SK-N-SH treated with all-trans-retinoic acid at 6 μM for 48 hours (cell line): ENCODE data around the gene SLC1A4.

Experiments
- ARNTL ChIP-seq: fragments of 450-650 bp; formaldehyde crosslinking; IDR thresholded peaks from 2 replicates; pipeline ENCODE4 v1.5.0; 2020; ENCODE audit warnings: low read depth, mild to moderate bottlenecking, moderate library complexity, borderline replicate concordance
- BACH2 ChIP-seq: fragments of 250-450 bp; sonication (Bioruptor Pico); IDR thresholded peaks from 2 replicates; pipeline ENCODE4 v1.9.0; 2021; ENCODE audit warnings: mild to moderate bottlenecking, borderline replicate concordance
- CREB5 ChIP-seq: fragments of 250-450 bp; sonication (Bioruptor Pico); IDR thresholded peaks from 2 replicates; pipeline ENCODE4 v1.5.1; 2020; ENCODE audit warnings: low read depth, mild to moderate bottlenecking, moderate library complexity
- ESRRG ChIP-seq: fragments of 250-450 bp; sonication (Bioruptor Pico); IDR thresholded peaks from 2 replicates; pipeline ENCODE4 v1.6.1; 2021; ENCODE audit warnings: mild to moderate bottlenecking
- PATZ1 ChIP-seq: fragments of 250-450 bp; sonication (Bioruptor Pico); IDR thresholded peaks from 2 replicates; pipeline ENCODE4 v1.8.0; 2020; ENCODE audit warnings: mild to moderate bottlenecking, moderate library complexity, borderline replicate concordance
- POU6F1 ChIP-seq: fragments of 250-450 bp; sonication (Bioruptor Pico); IDR thresholded peaks from 2 replicates; pipeline ENCODE4 v1.8.0; 2021; ENCODE audit warnings: low read depth, mild to moderate bottlenecking, moderate library complexity, borderline replicate concordance
- PPARA ChIP-seq: fragments of 250-450 bp; sonication (Bioruptor Pico); IDR thresholded peaks from 2 replicates; pipeline ENCODE4 v1.5.0; 2020; ENCODE audit warnings: mild to moderate bottlenecking, borderline replicate concordance
- SNAI2 ChIP-seq: fragments of 250-450 bp; sonication (Bioruptor Pico); IDR thresholded peaks from 2 replicates; pipeline ENCODE4 v1.5.0; 2020; ENCODE audit warnings: mild to moderate bottlenecking, moderate library complexity
- TOX ChIP-seq: fragments of 250-450 bp; sonication (Bioruptor Pico); IDR thresholded peaks from 2 replicates; pipeline ENCODE4 v1.8.0; 2021; ENCODE audit warnings: mild to moderate bottlenecking, moderate library complexity, borderline replicate concordance
- TSHZ2 ChIP-seq: fragments of 250-450 bp; sonication (Bioruptor Pico); IDR thresholded peaks from 2 replicates; pipeline ENCODE4 v1.5.0; 2020; ENCODE audit warnings: mild to moderate bottlenecking, moderate library complexity
- ZFP3 ChIP-seq: fragments of 250-450 bp; sonication (Bioruptor Pico); IDR thresholded peaks from 2 replicates; pipeline ENCODE4 v1.5.0; 2020; ENCODE audit warnings: mild to moderate bottlenecking, moderate library complexity
- ZFP30 ChIP-seq: fragments of 450-650 bp; formaldehyde crosslinking; IDR thresholded peaks from 2 replicates; pipeline ENCODE4 v1.5.0; 2022; ENCODE audit warnings: mild to moderate bottlenecking, moderate library complexity
- ZNF565 ChIP-seq: fragments of 450-650 bp; formaldehyde crosslinking; conservative IDR thresholded peaks from 2 replicates; pipeline ENCODE4 v1.5.0; 2020; ENCODE audit warnings: low read depth, mild to moderate bottlenecking, moderate library complexity
- ZNF8 ChIP-seq: fragments of 450-650 bp; formaldehyde crosslinking; IDR thresholded peaks from 2 replicates; pipeline ENCODE4 v1.5.0; 2020; ENCODE audit warnings: mild to moderate bottlenecking, moderate library complexity

GRCh38 chr2:65023742-65024141 is 34.5 kb downstream of the SLC1A4 start:
- TF ChIP-seq ZFP30 (CRISPR knock-in tag) = no peak
- no peak for TF ChIP-seq TSHZ2 (CRISPR knock-in tag)
- no peak for TF ChIP-seq TOX (CRISPR knock-in tag)
- TF ChIP-seq PPARA (CRISPR knock-in tag) = no peak
- no peak for TF ChIP-seq CREB5 (CRISPR knock-in tag)
- TF ChIP-seq ZNF565 (CRISPR knock-in tag) = no peak
- TF ChIP-seq PATZ1 (CRISPR knock-in tag) = no peak
- TF ChIP-seq BACH2 (CRISPR knock-in tag) = no peak
- TF ChIP-seq ZFP3 (CRISPR knock-in tag) = no peak
- no peak for TF ChIP-seq ZNF8 (CRISPR knock-in tag)
- no peak for TF ChIP-seq ESRRG
- no peak for TF ChIP-seq POU6F1
- no peak for TF ChIP-seq SNAI2 (CRISPR knock-in tag)
- TF ChIP-seq ARNTL (CRISPR knock-in tag) = no peak
